GM04503 (cell line): ENCODE measurements around the gene VWC2L.

Experiments used
- DNase-seq: peaks from one replicate; pipeline ENCODE4 v3.0.0-alpha.2; 2012; ENCODE audit warnings: low read depth

Gene VWC2L

GRCh38 chr2:214542295-214542694, 131.4 kb downstream of the VWC2L start:
- no peak for DNase-seq

DNA sequence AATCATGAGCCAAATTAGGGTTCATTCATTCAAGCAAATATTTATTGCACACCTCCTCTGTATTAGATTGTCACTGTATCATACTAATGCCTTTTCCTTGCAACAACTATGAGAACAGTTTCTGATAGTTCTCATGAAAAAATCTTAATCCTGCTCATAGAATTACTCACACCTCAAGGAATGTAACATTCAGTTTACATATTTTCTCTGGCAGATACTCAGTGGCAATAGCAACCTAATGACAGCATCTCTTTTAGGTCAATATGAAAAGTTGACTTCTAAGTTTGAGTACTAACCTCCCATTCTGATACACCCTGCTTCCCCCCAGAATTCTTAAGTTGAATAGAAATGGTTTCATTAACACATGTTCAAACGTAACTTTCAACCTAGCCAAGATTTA, 132.0 kb downstream of the VWC2L start:
- DNase-seq = peak; percentile 19

DNA sequence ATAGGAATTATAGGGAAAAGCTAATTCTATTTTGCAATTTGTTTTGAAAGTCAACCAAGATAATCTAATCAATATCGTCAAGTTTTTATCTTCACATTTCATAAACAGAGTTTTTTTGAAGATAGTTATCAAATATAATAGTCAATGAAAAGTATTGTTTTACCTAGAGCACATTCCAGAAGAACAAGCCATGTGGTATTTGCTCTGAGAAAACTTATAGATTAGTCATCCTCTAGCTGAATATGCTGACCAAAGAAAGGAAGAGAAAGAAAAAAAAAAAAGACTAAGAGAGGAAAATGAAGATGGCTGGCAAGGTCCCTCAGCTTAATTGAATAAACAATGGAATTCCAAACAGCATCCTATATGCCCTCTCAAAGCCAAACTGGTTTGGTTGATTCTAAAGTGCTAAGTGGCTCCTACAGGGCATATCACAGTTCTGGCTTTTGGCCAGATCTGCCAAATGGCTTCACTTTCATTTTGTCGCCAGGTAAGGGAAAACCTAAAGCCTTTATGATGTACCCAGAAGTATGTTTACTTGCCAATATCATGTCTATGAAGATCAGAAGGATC, 132.6 kb downstream of the VWC2L start:
- no peak for DNase-seq

GRCh38 chr2:214545898-214546542, 135.2 kb downstream of the VWC2L start:
- no peak for DNase-seq

GRCh38 chr2:214547931-214548330, 137.1 kb downstream of the VWC2L start:
- no peak for DNase-seq

- DNase-seq = no peak
Measured at GRCh38 chr2:214549946-214550345, 139.1 kb downstream of the VWC2L start.

DNA sequence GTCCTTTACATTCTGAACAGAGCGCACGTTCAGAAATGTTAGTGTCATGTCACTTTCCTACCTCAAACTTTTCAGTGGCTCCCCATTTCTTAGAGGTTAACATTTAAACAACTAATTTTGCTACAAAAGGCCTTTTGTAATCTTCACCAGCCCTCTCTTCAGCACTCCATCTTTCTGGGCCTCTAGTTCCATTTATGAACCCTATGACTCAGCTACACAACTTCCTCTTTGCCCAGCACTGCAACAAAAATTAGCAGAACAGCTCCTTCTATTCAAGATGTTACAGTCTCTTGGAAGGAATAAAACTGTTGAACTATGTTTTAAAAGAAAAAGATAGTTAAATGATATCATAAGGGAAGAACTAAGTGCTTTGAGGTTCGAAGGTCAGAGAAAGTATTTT, 139.9 kb downstream of the VWC2L start:
- DNase-seq = no peak

DNA sequence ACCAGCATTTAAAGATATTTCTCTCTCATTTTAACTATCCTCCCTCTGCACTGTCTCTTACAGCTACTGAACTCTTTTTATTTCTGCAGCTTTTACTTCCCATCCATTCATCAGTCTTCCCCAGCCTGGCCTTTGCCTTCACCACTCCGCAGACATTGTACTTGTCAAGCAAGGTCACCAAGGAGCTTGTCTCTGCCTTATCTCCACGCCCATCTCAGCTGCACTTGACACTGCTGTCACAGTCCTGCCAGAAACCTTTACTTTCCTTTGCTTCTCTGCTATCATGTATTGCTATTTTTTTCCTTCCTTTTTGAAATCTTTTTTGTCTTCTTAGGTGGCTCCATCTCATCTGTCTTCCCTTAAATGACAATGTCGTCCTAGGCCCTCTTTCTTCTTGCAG, 147.0 kb downstream of the VWC2L start:
- DNase-seq = no peak

DNA sequence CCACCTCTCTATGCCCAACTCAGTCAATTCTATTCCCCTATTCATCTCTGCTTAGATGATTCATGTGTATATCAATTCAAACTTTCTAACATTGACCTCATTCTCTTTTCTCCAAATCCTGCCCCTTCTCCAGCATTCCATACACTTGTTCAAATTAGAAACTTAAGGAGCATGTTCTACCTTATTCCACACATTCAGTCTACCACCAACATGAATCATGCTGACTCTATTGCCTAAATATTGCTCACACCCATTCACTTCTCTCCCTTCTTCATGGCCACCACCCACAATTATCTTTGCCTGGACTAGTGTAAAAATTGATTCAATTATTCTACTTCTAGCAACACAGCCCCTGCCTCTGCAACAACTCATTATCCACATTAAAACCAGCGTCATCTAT, 147.5 kb downstream of the VWC2L start:
- DNase-seq = no peak

DNA sequence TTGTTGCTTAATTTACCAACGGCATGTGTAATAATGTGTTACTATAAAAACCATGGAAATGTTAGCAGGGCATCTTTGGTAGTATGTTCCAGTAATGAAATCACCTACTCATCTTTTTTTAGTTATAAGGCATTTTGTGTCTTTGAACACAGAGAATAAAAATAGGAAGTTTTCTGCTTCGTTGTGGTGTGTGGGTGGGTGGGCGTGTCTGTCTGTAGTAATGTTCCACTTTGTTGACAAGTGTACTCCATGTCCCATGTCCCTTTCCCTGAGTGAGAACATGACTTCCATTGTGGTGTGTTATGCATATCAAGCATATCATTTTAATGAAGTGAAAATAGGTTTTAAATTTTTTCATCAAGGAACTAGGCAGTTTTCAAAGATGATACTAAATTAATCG, 149.3 kb downstream of the VWC2L start:
- no peak for DNase-seq

DNA sequence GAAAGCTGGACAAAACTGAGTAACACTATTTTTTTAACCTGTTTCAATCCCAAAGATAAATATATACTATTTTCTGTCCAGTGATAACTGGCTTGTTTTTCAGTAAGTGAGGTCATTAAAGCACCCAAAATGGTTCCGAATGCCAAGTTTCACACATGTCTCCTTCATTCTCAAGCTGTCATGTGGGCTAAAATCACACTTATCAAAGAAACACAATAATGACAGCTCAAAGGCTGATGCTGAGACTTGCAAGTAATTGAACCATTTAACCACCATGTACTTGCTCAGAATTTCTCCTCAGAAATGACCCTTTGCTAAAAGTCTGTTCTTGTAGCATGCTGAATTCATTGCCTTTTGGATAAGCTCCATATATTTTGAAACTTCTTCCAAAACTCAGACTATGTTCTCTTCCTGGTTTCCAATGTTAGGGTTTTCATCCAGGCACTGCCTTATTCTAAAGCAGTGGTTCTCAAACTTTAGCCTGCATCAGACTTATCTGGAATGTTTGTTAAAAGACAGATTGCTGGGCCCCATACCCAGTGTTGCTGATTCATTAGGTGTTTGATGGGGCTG, 149.8 kb downstream of the VWC2L start:
- DNase-seq = no peak

- no peak for DNase-seq
Measured at GRCh38 chr2:214565246-214565645, 154.4 kb downstream of the VWC2L start.

DNA sequence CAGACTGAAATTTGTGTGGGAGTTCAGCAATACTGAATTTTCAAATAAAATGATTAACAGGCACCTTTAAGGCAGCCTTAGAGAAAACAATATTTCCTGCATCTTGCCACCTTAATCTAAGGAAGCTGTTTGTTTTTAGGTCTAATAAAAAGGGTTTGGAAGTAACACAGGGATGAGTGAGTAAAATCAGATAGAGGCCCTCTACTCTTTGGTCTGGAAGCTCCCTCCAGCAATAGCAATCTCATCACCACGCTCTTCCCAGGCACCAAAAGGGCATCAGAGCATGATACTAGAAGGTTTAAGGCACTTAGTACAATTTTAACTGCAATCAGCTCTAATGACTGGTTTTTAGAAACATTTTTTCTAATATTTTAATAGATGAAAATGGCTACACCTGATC, 155.6 kb downstream of the VWC2L start:
- no peak for DNase-seq

- no peak for DNase-seq
Measured at GRCh38 chr2:214569419-214570035, 158.7 kb downstream of the VWC2L start.

DNA sequence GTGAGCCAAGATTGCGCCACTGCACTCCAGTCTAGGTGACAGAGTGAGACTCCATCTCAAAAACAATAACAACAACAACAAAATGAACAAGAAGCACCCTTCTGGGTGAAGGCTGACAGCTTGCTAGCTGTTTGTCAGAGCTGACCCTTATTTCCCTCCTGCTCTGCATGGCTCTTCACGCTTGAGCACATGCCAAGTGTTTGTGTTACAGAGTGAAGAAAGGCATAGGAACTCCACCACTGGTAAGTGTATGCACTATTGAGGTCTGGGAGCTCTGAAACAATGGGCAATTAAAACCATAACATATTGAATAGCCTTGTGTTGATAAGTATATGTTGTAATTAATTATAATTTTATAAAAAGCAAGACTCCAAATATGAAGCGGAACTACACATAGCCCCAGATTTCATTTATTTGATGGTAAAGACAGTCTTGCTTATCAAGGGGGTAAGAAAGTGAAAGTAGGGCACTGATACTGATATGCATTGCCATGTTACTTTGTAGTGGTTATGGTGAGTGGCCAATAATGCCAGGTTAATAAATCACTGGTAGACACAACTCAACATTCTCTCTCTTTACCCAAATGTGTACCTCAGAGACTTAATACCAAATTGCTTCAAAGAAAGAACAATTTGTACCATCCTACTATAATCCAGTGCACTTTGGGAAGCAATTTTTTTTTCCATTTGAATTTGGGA, 163.4 kb downstream of the VWC2L start:
- no peak for DNase-seq

DNA sequence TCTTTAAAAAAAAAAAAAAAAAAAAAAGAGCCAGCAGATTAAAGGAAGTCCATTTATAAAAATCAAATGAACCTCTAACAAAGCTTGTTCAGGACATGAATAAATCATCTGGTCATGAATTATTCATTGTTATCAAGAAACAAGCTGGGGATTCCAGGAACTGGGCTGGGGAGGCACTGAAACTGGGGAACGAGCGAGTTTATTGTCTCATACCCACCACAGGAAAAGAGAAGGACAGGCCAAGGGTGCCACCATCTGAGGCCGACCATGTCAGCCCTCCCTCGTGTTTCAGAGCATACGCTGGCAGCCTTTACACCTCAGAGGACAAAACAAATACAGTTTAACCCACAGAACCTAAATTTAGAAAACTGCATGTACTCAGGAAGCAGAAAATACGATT, 164.2 kb downstream of the VWC2L start:
- DNase-seq = no peak

- no peak for DNase-seq
Measured at GRCh38 chr2:214575465-214575864, 164.6 kb downstream of the VWC2L start.

GRCh38 chr2:214577769-214578168, 166.9 kb downstream of the VWC2L start:
- no peak for DNase-seq

DNA sequence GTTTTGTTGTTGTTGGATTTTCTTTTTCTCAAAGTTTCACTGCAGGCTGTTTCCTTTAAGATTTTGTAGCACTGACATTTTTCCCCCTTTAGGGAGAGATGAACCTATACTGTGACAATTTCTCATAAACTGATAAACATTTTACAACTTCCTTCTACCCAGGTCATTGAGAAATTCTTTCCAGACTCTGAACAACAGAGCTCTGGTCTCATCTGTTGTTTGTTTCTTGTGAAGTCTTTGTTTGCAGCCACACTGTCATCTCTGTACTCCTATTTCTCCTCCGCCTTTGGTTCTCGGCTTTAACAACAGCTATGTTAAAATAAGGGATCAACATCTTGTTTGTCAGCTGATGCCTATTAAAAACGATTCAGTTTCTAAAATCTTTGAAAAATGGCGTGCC, 167.6 kb downstream of the VWC2L start:
- no peak for DNase-seq

GRCh38 chr2:214579035-214579434, 168.2 kb downstream of the VWC2L start:
- DNase-seq = no peak

GRCh38 chr2:214587442-214587841, 176.6 kb downstream of the VWC2L start:
- no peak for DNase-seq

- no peak for DNase-seq
Measured at GRCh38 chr2:214591366-214591765, 180.5 kb downstream of the VWC2L start.

DNA sequence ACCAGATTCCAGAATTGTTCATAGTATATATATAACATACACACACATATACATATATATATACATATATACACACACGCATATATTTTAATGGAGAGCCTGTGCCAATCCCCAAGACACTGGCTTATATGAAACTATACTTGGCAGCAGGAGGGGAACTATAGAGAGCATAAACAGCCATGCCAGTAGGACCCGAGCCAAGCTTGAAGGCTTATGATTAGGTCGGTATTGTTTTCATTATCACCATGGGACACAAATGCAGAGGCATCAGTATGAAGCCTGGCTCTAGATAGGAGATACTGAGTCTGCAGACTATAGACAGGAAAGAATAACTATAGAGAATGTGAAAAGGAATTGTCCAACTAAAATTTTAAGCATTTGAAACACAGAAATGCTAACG, 181.2 kb downstream of the VWC2L start:
- DNase-seq = no peak
